Esophagus muscularis mucosa (tissue), 3 donors: ENCODE measurements around the gene MAN1A1.

Experiments used
- POLR2A ChIP-seq: fragments of 450-650 bp; IDR thresholded peaks from one replicate; pipeline ENCODE4 v1.6.1; 2017; ENCODE audit warnings: antibody characterized with exemption, moderate library complexity, mild to moderate bottlenecking, low read depth
- POLR2AphosphoS5 ChIP-seq, 2 donors: sonication (generic); formaldehyde crosslinking; IDR thresholded peaks; one replicate each; pipeline ENCODE4 v1.6.1; 2017; ENCODE audit warnings: antibody characterized with exemption in 2 of 2
- TF ChIP-seq, protein P1 (sequence below), 3 experiments: fragments of 200-600 bp in 2 of 3; fragments of 450-650 bp in 1 of 3; sonication (generic) in 2 of 3; IDR thresholded peaks; one replicate each; pipeline ENCODE4 v1.5.1; 2017 to 2019; ENCODE audit warnings: antibody characterized with exemption in 3 of 3, mild to moderate bottlenecking in 2 of 3, moderate library complexity in 1 of 3

GRCh38 chr6:119269266-119270103 is 80.1 kb downstream of the MAN1A1 start:
- TF ChIP-seq, protein P1, sequence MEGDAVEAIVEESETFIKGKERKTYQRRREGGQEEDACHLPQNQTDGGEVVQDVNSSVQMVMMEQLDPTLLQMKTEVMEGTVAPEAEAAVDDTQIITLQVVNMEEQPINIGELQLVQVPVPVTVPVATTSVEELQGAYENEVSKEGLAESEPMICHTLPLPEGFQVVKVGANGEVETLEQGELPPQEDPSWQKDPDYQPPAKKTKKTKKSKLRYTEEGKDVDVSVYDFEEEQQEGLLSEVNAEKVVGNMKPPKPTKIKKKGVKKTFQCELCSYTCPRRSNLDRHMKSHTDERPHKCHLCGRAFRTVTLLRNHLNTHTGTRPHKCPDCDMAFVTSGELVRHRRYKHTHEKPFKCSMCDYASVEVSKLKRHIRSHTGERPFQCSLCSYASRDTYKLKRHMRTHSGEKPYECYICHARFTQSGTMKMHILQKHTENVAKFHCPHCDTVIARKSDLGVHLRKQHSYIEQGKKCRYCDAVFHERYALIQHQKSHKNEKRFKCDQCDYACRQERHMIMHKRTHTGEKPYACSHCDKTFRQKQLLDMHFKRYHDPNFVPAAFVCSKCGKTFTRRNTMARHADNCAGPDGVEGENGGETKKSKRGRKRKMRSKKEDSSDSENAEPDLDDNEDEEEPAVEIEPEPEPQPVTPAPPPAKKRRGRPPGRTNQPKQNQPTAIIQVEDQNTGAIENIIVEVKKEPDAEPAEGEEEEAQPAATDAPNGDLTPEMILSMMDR (IDR thresholded peaks at IDR 0.05), result no peak
- TF ChIP-seq POLR2AphosphoS5 (IDR thresholded peaks at IDR 0.05), result no peak
- TF ChIP-seq POLR2A, result no peak
